ENCODE data around the gene TSSC4.

The TSSC4 gene

DNA sequence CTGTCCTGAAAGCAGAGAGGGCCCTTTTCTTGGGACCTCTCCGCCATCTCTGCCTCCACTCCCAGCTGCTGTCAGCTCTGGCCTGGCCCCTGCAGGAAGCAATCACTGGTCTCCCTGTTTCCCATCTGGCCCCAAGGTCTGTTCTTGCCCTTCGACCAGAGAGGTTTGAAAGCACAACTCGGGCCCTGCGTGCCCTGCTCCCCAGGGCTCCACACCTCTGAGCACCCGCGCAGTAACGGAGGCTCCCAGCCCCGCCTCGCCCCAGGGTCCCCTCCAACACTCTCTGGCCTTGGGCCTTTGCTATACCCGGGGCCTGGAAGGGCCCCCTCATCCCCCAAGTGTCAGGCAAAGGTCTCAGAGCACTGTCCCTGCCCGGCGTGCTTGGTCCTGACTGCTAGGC, 31.2 kb upstream of the TSSC4 start:
- DNase-seq (ENCODE audit: low read depth) = no peak
- TF ChIP-seq, protein P1, sequence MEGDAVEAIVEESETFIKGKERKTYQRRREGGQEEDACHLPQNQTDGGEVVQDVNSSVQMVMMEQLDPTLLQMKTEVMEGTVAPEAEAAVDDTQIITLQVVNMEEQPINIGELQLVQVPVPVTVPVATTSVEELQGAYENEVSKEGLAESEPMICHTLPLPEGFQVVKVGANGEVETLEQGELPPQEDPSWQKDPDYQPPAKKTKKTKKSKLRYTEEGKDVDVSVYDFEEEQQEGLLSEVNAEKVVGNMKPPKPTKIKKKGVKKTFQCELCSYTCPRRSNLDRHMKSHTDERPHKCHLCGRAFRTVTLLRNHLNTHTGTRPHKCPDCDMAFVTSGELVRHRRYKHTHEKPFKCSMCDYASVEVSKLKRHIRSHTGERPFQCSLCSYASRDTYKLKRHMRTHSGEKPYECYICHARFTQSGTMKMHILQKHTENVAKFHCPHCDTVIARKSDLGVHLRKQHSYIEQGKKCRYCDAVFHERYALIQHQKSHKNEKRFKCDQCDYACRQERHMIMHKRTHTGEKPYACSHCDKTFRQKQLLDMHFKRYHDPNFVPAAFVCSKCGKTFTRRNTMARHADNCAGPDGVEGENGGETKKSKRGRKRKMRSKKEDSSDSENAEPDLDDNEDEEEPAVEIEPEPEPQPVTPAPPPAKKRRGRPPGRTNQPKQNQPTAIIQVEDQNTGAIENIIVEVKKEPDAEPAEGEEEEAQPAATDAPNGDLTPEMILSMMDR (conservative IDR thresholded peaks at IDR 0.05; ENCODE audit: low read length) = no peak

DNA sequence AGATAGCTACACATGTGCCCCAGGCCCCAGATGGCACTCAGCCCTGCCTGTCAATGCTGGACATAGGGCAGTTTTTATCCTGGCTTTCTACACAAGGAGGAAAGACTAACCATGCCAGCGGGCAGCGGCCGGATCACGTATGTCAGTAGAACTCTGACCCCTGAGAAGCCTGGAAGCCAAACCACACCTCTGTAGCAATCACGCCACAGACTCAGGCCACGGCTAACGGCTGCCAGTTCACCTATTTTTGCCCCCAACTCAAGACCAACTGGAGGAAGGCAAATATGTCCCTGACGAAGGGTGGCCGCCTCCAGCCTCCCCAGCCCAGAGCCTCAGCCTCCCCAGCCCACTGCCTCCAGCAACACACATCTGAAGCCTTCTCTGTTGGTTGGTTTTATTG, 30.7 kb upstream of the TSSC4 start:
- TF ChIP-seq, protein P1 (conservative IDR thresholded peaks at IDR 0.05; ENCODE audit: low read length) = no peak
- no peak for DNase-seq (ENCODE audit: low read depth)
- no peak overlapping the region for H3K4me3 ChIP-seq (ENCODE audit: low read length)

More for the DNA sequence above, 31.2 kb upstream of the TSSC4 start:
- no peak overlapping the region for H3K4me3 ChIP-seq (ENCODE audit: low read length)

GRCh38 chr11:2374456-2375201, 25.9 kb upstream of the TSSC4 start:
- DNase-seq (ENCODE audit: low read depth) = no peak
- TF ChIP-seq, protein P1 (conservative IDR thresholded peaks at IDR 0.05; ENCODE audit: low read length) = no peak
- no peak overlapping the region for H3K4me3 ChIP-seq (ENCODE audit: low read length)

DNA sequence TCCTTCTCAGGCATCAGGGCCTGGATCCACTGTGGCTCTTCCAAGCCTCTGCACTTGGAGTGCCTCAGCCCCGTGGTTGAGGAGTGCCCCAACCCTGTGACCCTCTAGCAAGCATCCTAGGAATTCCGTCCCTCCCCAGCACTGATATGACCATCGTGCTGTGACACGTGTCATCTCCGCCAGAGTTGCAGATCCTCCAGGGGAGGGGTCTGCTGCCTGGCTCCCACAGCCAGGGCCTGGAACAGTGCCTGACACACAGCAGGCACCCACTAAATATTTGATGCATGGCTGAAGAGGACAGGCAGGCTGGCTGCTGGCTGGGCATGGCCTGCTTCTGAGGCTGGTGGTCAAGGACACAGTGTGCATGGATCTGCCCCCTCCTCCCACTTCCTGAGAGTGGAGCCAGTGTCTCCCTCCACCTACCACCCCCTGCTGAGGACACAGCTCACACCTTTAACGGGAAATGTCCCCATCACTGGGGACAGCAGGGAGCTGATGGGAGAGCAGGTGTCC, 25.2 kb upstream of the TSSC4 start:
- no peak for DNase-seq (ENCODE audit: low read depth)
- no peak overlapping the region for H3K4me3 ChIP-seq (ENCODE audit: low read length)
- TF ChIP-seq, protein P1 (conservative IDR thresholded peaks at IDR 0.05; ENCODE audit: low read length) = no peak

DNA sequence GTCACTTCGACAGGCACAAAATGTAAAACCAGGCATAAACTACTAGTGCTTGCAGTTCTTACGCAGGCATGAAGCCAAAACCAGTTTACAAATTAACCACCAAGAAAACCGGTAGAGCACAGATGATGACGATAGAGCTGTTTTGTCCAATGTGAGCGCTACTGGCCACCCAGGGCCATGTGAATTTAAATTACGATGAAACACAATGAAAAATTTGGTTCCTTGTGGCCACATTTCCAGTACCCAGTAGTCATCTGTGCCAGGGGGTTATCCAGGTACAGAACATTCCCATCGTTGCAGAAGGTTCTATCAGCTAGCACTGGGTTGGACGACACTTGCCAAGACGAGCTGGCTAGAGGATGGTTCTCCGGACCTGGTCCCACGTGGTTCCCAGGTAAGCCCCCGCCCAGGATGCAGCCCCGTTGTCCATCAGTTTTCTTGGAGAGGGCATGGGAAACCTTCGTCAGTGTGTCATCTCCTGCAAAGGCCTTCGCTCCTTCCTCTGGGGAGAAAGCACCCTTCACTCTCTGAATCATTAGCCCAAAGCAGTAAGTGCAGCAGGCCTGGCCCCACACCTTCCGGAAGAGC, 24.5 kb upstream of the TSSC4 start:
- TF ChIP-seq, protein P1 (conservative IDR thresholded peaks at IDR 0.05; ENCODE audit: low read length) = no peak
- DNase-seq (ENCODE audit: low read depth) = no peak
- no peak overlapping the region for H3K4me3 ChIP-seq (ENCODE audit: low read length)

GRCh38 chr11:2376751-2377451, 23.6 kb upstream of the TSSC4 start, which contains the start of gene CD81:
CD81 (plus strand) TSS chr11:2377310; CDS start chr11:2377550, 240 bp downstream.
- TF ChIP-seq, protein P1 (conservative IDR thresholded peaks at IDR 0.05; ENCODE audit: low read length) = no peak
- DNase-seq (ENCODE audit: low read depth) = no peak
- peak within 1 kb of the TSS; percentile 97 for H3K4me3 ChIP-seq (ENCODE audit: low read length)

Measured in AG10803 (cell line).